ENCODE data around the gene OR1B1.

DNA sequence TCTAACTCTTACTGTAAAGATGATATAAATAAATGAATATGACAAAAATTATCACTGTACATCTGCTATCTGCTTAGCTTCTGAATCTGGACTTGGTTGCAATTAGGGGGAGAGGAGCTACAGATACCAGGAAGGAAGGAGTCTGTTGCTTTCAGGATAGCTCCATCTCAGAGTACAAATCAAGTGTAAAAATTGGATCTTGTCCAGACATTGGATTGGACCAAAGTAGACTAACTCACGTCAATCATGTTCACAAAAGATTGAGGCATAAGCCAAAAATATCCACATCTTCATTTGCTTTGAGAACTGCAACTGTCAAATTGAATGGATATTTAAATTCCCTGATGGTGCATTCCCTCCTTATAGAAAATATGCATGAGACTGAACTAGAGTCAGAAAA is 51.7 kb downstream of the OR1B1 start:
- TF ChIP-seq POLR2A (IDR thresholded peaks at IDR 0.05) (no peak), POLR2AphosphoS5 (IDR thresholded peaks at IDR 0.05) (no peak)
- TF ChIP-seq, protein P1, sequence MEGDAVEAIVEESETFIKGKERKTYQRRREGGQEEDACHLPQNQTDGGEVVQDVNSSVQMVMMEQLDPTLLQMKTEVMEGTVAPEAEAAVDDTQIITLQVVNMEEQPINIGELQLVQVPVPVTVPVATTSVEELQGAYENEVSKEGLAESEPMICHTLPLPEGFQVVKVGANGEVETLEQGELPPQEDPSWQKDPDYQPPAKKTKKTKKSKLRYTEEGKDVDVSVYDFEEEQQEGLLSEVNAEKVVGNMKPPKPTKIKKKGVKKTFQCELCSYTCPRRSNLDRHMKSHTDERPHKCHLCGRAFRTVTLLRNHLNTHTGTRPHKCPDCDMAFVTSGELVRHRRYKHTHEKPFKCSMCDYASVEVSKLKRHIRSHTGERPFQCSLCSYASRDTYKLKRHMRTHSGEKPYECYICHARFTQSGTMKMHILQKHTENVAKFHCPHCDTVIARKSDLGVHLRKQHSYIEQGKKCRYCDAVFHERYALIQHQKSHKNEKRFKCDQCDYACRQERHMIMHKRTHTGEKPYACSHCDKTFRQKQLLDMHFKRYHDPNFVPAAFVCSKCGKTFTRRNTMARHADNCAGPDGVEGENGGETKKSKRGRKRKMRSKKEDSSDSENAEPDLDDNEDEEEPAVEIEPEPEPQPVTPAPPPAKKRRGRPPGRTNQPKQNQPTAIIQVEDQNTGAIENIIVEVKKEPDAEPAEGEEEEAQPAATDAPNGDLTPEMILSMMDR (IDR thresholded peaks at IDR 0.05), result no peak

Measured in sigmoid colon (tissue), 4 donors.